Smooth muscle cell (in vitro differentiated cells): Measurements from ENCODE around the gene FCGBP. TPM values are rescaled to one million over a fixed set of nuclear protein-coding genes. Genes with fewer than 3 reads are reported as not detected.

Experiments
- DNase-seq: peaks from one replicate; lab custom pipeline; 2025; ENCODE audit not compliant: unreplicated experiment; lab: John Stamatoyannopoulos, UW
- H2AFZ ChIP-seq: fragments of 200-600 bp; sonication (generic); 2 replicates; pipeline ENCODE4 v1.6.0; 2016; ENCODE audit warnings: antibody characterized with exemption, low read depth, mild to moderate bottlenecking
- H3F3A ChIP-seq: fragments of 200-600 bp; sonication (generic); 2 replicates; pipeline ENCODE4 v1.6.0; 2017; ENCODE audit warnings: antibody characterized with exemption, low read depth
- H3K27ac ChIP-seq: fragments of 200-600 bp; sonication (generic); 2 replicates; pipeline ENCODE4 v1.5.1; 2016; ENCODE audit warnings: low read depth, mild to moderate bottlenecking
- H3K27me3 ChIP-seq: fragments of 200-600 bp; sonication (generic); 2 replicates; pipeline ENCODE4 v1.6.1; 2016; ENCODE audit warnings: low read depth, mild to moderate bottlenecking
- H3K36me3 ChIP-seq: fragments of 200-600 bp; sonication (generic); 2 replicates; pipeline ENCODE4 v1.5.1; 2016; ENCODE audit warnings: low read depth
- H3K4me1 ChIP-seq: fragments of 200-600 bp; sonication (generic); 2 replicates; pipeline ENCODE4 v1.5.1; 2016; ENCODE audit warnings: low read depth
- H3K4me2 ChIP-seq: fragments of 200-600 bp; sonication (generic); 2 replicates; pipeline ENCODE4 v1.6.0; 2016; ENCODE audit warnings: mild to moderate bottlenecking
- H3K4me3 ChIP-seq: fragments of 200-600 bp; sonication (generic); 2 replicates; pipeline ENCODE4 v1.5.1; 2016; ENCODE audit warnings: mild to moderate bottlenecking
- H3K79me2 ChIP-seq: fragments of 200-600 bp; sonication (generic); 2 replicates; pipeline ENCODE4 v1.6.0; 2016; ENCODE audit warnings: low read depth, mild to moderate bottlenecking
- H3K9ac ChIP-seq: fragments of 200-600 bp; sonication (generic); 2 replicates; pipeline ENCODE4 v1.6.0; 2016; ENCODE audit warnings: low read depth
- H3K9me3 ChIP-seq: fragments of 200-600 bp; sonication (generic); replicated peaks from 2 replicates; pipeline ENCODE4 v1.5.1; 2016; ENCODE audit warnings: low read depth
- H4K20me1 ChIP-seq: fragments of 200-600 bp; sonication (generic); 2 replicates; pipeline ENCODE4 v1.6.0; 2016; ENCODE audit warnings: low read depth
- WGBS: methylation state at CpG from one replicate; pipeline ENCODE4 v1.1.7; 2016; ENCODE audit warnings: low lambda C conversion rate; 5-methylcytosine and 5-hydroxymethylcytosine counted together
- polyA plus RNA-seq: library from polyadenylated mRNA; unstranded; fragments of >200 nt; fragmentation: Nextera tagmentation; extraction: Ambion mirVana; gene quantifications from 2 replicates; pipeline ENCODE4 v1.2.1, GENCODE V29; 2016
- total RNA-seq: library from RNA; depleted of rRNA; stranded (reverse); fragments of >200 nt; gene quantifications from 2 replicates; pipeline ENCODE4 v1.2.3, GENCODE V29; 2014
- TF ChIP-seq, protein P1 (sequence below): fragments of 200-600 bp; sonication (generic); IDR thresholded peaks from 2 replicates; pipeline ENCODE4 v1.5.1; 2017; ENCODE audit warnings: borderline replicate concordance, mild to moderate bottlenecking, antibody characterized with exemption; ENCODE audit not compliant: insufficient read depth, poor library complexity, severe bottlenecking

Gene FCGBP
- total and polyA plus RNA-seq, 2 experiments from 2014 or later, result 0.15 to 0.18 TPM

DNA sequence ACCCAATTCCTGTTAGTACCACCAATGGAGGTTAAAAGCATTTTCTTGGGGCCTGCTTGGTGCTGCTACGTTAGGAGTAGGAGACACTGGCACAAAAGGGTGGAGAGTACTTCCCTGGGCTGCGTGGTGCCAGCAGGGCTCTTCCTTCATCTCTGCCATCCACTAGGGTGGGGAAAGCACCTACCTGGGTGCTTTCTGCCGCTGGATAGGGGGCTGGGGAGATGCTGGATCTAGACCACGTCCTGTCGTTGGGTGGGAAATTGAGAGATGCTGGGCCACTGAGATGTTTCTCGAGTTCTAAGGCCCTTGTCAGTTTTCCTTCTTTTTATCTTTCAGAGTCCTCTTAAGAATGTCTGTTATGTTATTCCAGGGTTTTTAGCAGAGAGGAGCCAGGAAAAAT is 6.7 kb upstream of the FCGBP start:
- Histone ChIP-seq H3K27ac (no peak overlapping the region), H3K27me3 (no peaks in the 10 kb centered on the region), H3K79me2 (no peaks in the 10 kb centered on the region), H3K9me3 (no peaks in the 10 kb centered on the region), H3F3A (no peaks in the 10 kb centered on the region), H3K4me1 (peaks cover 11% of the 10 kb centered on the region), H3K9ac (no peak overlapping the region), H3K4me3 (no peak overlapping the region), H2AFZ (no peak overlapping the region), H4K20me1 (no peaks in the 10 kb centered on the region), H3K36me3 (no peaks in the 10 kb centered on the region), H3K4me2 (no peak overlapping the region)
- DNase-seq, result no peak
- WGBS, result 64% methylated on average over 6 of the region's 6 CpGs
- TF ChIP-seq, protein P1, sequence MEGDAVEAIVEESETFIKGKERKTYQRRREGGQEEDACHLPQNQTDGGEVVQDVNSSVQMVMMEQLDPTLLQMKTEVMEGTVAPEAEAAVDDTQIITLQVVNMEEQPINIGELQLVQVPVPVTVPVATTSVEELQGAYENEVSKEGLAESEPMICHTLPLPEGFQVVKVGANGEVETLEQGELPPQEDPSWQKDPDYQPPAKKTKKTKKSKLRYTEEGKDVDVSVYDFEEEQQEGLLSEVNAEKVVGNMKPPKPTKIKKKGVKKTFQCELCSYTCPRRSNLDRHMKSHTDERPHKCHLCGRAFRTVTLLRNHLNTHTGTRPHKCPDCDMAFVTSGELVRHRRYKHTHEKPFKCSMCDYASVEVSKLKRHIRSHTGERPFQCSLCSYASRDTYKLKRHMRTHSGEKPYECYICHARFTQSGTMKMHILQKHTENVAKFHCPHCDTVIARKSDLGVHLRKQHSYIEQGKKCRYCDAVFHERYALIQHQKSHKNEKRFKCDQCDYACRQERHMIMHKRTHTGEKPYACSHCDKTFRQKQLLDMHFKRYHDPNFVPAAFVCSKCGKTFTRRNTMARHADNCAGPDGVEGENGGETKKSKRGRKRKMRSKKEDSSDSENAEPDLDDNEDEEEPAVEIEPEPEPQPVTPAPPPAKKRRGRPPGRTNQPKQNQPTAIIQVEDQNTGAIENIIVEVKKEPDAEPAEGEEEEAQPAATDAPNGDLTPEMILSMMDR, result no peak

- peaks cover 11% of the 10 kb centered on the region for H3K4me1 ChIP-seq
- no peaks in the 10 kb centered on the region for H3K36me3 ChIP-seq
- no peak overlapping the region for H3K4me2 ChIP-seq
- H3K9ac ChIP-seq, result no peak overlapping the region
- H2AFZ ChIP-seq, result no peak overlapping the region
- H3K4me3 ChIP-seq, result no peak overlapping the region
- no peaks in the 10 kb centered on the region for H3K9me3 ChIP-seq
- no peaks in the 10 kb centered on the region for H3K79me2 ChIP-seq
- WGBS, result 96% methylated on average over 1 of the region's 1 CpG
- no peaks in the 10 kb centered on the region for H4K20me1 ChIP-seq
- TF ChIP-seq, protein P1, result no peak
- no peak for DNase-seq
- H3K27me3 ChIP-seq, result no peaks in the 10 kb centered on the region
- H3F3A ChIP-seq, result no peaks in the 10 kb centered on the region
- H3K27ac ChIP-seq, result no peak overlapping the region
Observed at GRCh38 chr19:39940221-39940833, 5.9 kb upstream of the FCGBP start.

- TF ChIP-seq, protein P1, result no peak
- no peak overlapping the region for H3K27ac ChIP-seq
- 97% methylated on average over 6 of the region's 6 CpGs for WGBS
Observed at GRCh38 chr19:39939556-39939955, 5.1 kb upstream of the FCGBP start.

DNA sequence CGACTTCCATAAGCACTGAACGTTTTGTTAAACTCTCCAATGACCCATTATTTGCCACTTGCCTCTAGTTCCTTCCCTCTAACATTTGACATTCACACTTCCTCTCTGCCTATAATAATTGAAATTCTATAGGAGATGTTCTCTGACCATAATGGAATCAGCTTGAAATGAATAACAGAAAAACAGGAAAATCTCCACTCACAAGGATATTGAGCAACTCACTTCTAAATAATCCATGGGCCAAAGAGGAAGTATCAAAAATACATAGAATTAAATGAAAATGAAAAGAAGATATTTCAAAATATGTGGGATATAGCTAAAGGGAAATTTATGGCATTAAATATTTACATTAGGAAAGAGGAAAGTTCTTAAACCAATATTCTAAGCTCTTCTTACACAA is 3.4 kb upstream of the FCGBP start:
- Histone ChIP-seq H3K36me3 (no peaks in the 10 kb centered on the region), H2AFZ (no peak overlapping the region), H3K27ac (no peak overlapping the region), H3K27me3 (no peaks in the 10 kb centered on the region), H3K79me2 (no peaks in the 10 kb centered on the region), H3K9ac (no peak overlapping the region), H3K4me3 (no peak overlapping the region), H4K20me1 (no peaks in the 10 kb centered on the region), H3K9me3 (no peaks in the 10 kb centered on the region), H3K4me2 (no peak overlapping the region), H3F3A (no peaks in the 10 kb centered on the region), H3K4me1 (peaks cover 11% of the 10 kb centered on the region)
- TF ChIP-seq, protein P1, result no peak
- no peak for DNase-seq
- WGBS, result 90% methylated on average over 2 of the region's 2 CpGs

More at GRCh38 chr19:39939556-39939955, 5.1 kb upstream of the FCGBP start:
- no peaks in the 10 kb centered on the region for H4K20me1 ChIP-seq
- H3K4me2 ChIP-seq, result no peak overlapping the region
- no peak overlapping the region for H3K4me3 ChIP-seq
- H3K9me3 ChIP-seq, result no peaks in the 10 kb centered on the region
- no peak overlapping the region for H2AFZ ChIP-seq
- H3F3A ChIP-seq, result no peaks in the 10 kb centered on the region
- H3K79me2 ChIP-seq, result no peaks in the 10 kb centered on the region
- no peaks in the 10 kb centered on the region for H3K36me3 ChIP-seq
- H3K9ac ChIP-seq, result no peak overlapping the region
- DNase-seq, result no peak
- H3K27me3 ChIP-seq, result no peaks in the 10 kb centered on the region
- H3K4me1 ChIP-seq, result peaks cover 11% of the 10 kb centered on the region
